ENCODE measurements around the gene DCK. TPM values are rescaled to one million over a fixed set of nuclear protein-coding genes. Genes with fewer than 3 reads are reported as not detected.

The DCK gene
- 13.2 and 13.7 TPM in 2 replicates for total RNA-seq (2021)
- long read RNA-seq, transcript DCK-201 (7 exons, 2,716 nt), result major isoform, 181 of 194 reads
- long read RNA-seq, partial matches to known transcripts, result 0 of 194 reads
- long read RNA-seq, other reads (novel, unspliced or antisense), result 8 of 194 reads

DNA sequence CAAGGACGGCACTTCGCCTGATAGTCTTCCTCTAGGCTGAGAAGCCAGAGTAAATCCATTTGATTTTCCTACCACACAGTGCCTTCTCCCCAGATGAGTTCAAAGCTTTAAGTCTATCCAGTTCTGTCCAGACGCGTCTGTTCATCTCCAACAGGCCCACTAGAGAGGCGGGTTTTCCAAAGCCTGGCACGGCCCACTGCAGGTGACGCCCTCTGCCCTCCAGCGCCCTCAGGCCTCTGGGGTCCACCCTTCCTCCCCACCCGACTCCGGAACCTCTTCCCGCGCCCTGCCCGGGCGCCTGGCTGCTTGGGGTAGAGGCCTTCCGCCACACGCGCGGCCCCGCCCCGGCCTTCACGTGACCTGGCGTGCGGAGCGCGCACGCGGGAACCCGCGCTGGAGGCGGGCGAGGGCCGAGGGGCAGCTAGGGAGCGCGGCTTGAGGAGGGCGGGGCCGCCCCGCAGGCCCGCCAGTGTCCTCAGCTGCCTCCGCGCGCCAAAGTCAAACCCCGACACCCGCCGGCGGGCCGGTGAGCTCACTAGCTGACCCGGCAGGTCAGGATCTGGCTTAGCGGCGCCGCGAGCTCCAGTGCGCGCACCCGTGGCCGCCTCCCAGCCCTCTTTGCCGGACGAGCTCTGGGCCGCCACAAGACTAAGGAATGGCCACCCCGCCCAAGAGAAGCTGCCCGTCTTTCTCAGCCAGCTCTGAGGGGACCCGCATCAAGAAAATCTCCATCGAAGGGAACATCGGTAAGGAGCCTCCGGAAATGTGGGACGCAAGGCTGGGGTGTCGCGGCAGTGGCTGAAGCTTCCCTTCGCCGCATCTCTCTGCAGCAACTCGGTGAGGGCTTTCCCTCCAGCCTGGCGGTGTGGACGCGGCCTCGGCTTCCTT, at the start of gene DCK:
Gene DCK, plus strand, starts transcription at position 469 of the 888 bp plus-strand sequence. Its CDS starts 187 bp downstream, at position 656.
- no peak within 1 kb of the TSS for H3K23ac ChIP-seq (ENCODE audit: insufficient read length, low read depth, low read length)
- peak within 1 kb of the TSS; percentile 96 to 97 (median 97) for H3K27ac Mint-ChIP-seq
- peaks cover 37 to 42% of the 10 kb centered on the region in 2 experiments for H3K4me1 Mint-ChIP-seq
- no peak within 1 kb of the TSS for H2AK5ac ChIP-seq (ENCODE audit: insufficient read length, low read length)
- H3K27me3 Mint-ChIP-seq (ENCODE audit: low read depth), result no peaks in the 10 kb centered on the region
- peaks cover 6 to 7% of the 10 kb centered on the region in 2 experiments; a peak in 4 of 5 replicates for H3K9me3 Mint-ChIP-seq
- H3K36me3 Mint-ChIP-seq (ENCODE audit: insufficient read depth in 1 of 3, low read depth in 3 of 3), result peaks cover 9 to 32% (median 15%) of the 10 kb centered on the region in 3 experiments
- no peak within 1 kb of the TSS for H4K91ac ChIP-seq (ENCODE audit: insufficient read length, low read depth, low read length)
- peaks cover 10% of the 10 kb centered on the region; the same call in 1 of the 2 replicates for H3K4me1 ChIP-seq (ENCODE audit: insufficient read depth, low read length)
- H2BK15ac ChIP-seq (ENCODE audit: low read depth, low read length), result no peak within 1 kb of the TSS
- H3T11ph ChIP-seq (ENCODE audit: low read length), result no peak within 1 kb of the TSS
- H3K56ac ChIP-seq (ENCODE audit: insufficient read length, low read depth, low read length), result no peak within 1 kb of the TSS
- H2BK5ac ChIP-seq (ENCODE audit: insufficient read length, low read length), result no peak within 1 kb of the TSS
- peak within 1 kb of the TSS; percentile 58 for H3K4me2 ChIP-seq (ENCODE audit: insufficient read depth, insufficient read length, low read length)
- peak within 1 kb of the TSS; percentile 80 for H3K9ac ChIP-seq (ENCODE audit: extremely low read depth, insufficient read length, low read length)
- peak within 1 kb of the TSS; percentile 94; the same call in 1 of the 2 replicates for H3K14ac ChIP-seq (ENCODE audit: insufficient read depth, low read length)
- no peak within 1 kb of the TSS for H2AFZ ChIP-seq (ENCODE audit: low read length)
- peak within 1 kb of the TSS; percentile 90 to 92 for H3K4me3 Mint-ChIP-seq
- H2BK20ac ChIP-seq (ENCODE audit: low read depth, low read length, poor library complexity, severe bottlenecking), result no peak within 1 kb of the TSS
- no peak within 1 kb of the TSS for H3K4ac ChIP-seq (ENCODE audit: low read depth, low read length)
- peaks cover 11% of the 10 kb centered on the region for H3K79me2 ChIP-seq (ENCODE audit: insufficient read depth, low read length)
- H2BK120ac ChIP-seq (ENCODE audit: low read depth, low read length, poor library complexity, severe bottlenecking), result no peak within 1 kb of the TSS
- peaks cover 5% of the 10 kb centered on the region for H3K23me2 ChIP-seq (ENCODE audit: insufficient read length, low read depth, low read length, poor library complexity, severe bottlenecking)
- H4K20me1 ChIP-seq (ENCODE audit: control insufficient read depth, insufficient read depth, insufficient read length), result no peaks in the 10 kb centered on the region
- H3K27me3 ChIP-seq (ENCODE audit: insufficient read depth, low read length), result no peaks in the 10 kb centered on the region
- no peaks in the 10 kb centered on the region for H3K79me1 ChIP-seq (ENCODE audit: insufficient read depth, low read depth, low read length, poor library complexity, severe bottlenecking)
- H3K9me3 ChIP-seq (ENCODE audit: control insufficient read depth, low read depth, low read length), result no peaks in the 10 kb centered on the region
- WGBS (ENCODE audit: extremely low coverage, insufficient read length, low lambda C conversion rate), result no CpG with 5 or more reads among the region's 74 CpGs
- TF ChIP-seq, protein P1, sequence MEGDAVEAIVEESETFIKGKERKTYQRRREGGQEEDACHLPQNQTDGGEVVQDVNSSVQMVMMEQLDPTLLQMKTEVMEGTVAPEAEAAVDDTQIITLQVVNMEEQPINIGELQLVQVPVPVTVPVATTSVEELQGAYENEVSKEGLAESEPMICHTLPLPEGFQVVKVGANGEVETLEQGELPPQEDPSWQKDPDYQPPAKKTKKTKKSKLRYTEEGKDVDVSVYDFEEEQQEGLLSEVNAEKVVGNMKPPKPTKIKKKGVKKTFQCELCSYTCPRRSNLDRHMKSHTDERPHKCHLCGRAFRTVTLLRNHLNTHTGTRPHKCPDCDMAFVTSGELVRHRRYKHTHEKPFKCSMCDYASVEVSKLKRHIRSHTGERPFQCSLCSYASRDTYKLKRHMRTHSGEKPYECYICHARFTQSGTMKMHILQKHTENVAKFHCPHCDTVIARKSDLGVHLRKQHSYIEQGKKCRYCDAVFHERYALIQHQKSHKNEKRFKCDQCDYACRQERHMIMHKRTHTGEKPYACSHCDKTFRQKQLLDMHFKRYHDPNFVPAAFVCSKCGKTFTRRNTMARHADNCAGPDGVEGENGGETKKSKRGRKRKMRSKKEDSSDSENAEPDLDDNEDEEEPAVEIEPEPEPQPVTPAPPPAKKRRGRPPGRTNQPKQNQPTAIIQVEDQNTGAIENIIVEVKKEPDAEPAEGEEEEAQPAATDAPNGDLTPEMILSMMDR (conservative IDR thresholded peaks at IDR 0.05), result no peak
- H3K18ac ChIP-seq (ENCODE audit: insufficient read length, low read depth, low read length), result peak within 1 kb of the TSS; percentile 78
- H4K8ac ChIP-seq (replicated peaks; ENCODE audit: insufficient read length, low read depth, low read length), result no peak within 1 kb of the TSS
- H2BK12ac ChIP-seq (ENCODE audit: insufficient read length, low read depth, low read length), result no peak within 1 kb of the TSS
- peak; percentile 92 for DNase-seq
- H4K5ac ChIP-seq (ENCODE audit: insufficient read length, low read depth, low read length), result no peak within 1 kb of the TSS
- H3K27ac ChIP-seq (ENCODE audit: insufficient read length, low read depth, low read length), result peak within 1 kb of the TSS; percentile 13

Measured in H9 (cell line).